CD4-positive, alpha-beta memory T cell (primary cell): ENCODE results near the gene STRN3. TPM values are rescaled to one million over a fixed set of nuclear protein-coding genes. Genes with fewer than 3 reads are reported as not detected.
"Not testable (repeated sequence)": the region's sequence is repeated elsewhere in the genome, so short reads cannot be mapped to it uniquely, and the experiment has no call there.

Source experiments
- CTCF ChIA-PET: fragments of 350-600 bp; sonication (Branson Sonifier 250); formaldehyde crosslinking; loops from one replicate; lab custom pipeline; 2021; ENCODE audit warnings: inconsistent platforms; ENCODE audit not compliant: partially characterized antibody; lab: Charles Lee
- POLR2A ChIA-PET: fragments of 350-600 bp; sonication (Branson Sonifier 250); formaldehyde crosslinking; loops from one replicate; lab custom pipeline; 2021; ENCODE audit not compliant: partially characterized antibody; lab: Charles Lee
- DNase-seq, 5 donors: peaks; one replicate each; pipeline versions ENCODE4 v3.0.0 to v3.0.0-alpha.2; 2020 to 2022; ENCODE audit warnings: mixed read lengths in 1 of 5
- H3K27ac ChIP-seq: one replicate; pipeline ENCODE4 v1.7.0; 2013; ENCODE audit warnings: low read depth, low read length
- H3K27me3 ChIP-seq: 2 replicates; pipeline ENCODE4 v1.7.0; 2013; ENCODE audit warnings: mild to moderate bottlenecking, low read length, moderate library complexity; ENCODE audit not compliant: insufficient read depth
- H3K36me3 ChIP-seq: 2 replicates; pipeline ENCODE4 v1.7.0; 2013; ENCODE audit warnings: mild to moderate bottlenecking, low read length, moderate library complexity; ENCODE audit not compliant: insufficient read depth
- H3K4me1 ChIP-seq: 2 replicates; pipeline ENCODE4 v1.7.0; 2013; ENCODE audit warnings: mild to moderate bottlenecking, low read length, moderate library complexity; ENCODE audit not compliant: insufficient read depth
- H3K4me3 ChIP-seq, 2 donors: one replicate each; pipeline ENCODE4 v1.7.0; 2013; ENCODE audit warnings: low read length in 2 of 2, mild to moderate bottlenecking in 1 of 2
- H3K9me3 ChIP-seq, 2 donors: one replicate each; pipeline ENCODE4 v1.7.0; 2013; ENCODE audit warnings: low read length in 2 of 2, control low read depth in 1 of 2; ENCODE audit not compliant: control insufficient read depth in 1 of 2
- H3K27ac Mint-ChIP-seq, 7 donors: one replicate each; pipeline ENCODE4 v1.8.0; 2020 to 2021; ENCODE audit warnings: mixed read lengths in 7 of 7, mild to moderate bottlenecking in 6 of 7, inconsistent platforms in 3 of 7, moderate library complexity in 3 of 7
- H3K27me3 Mint-ChIP-seq, 2 donors: one replicate each; pipeline ENCODE4 v1.8.0; 2020 to 2021; ENCODE audit warnings: mixed read lengths in 2 of 2
- H3K36me3 Mint-ChIP-seq, 2 donors: one replicate each; pipeline ENCODE4 v1.8.0; 2020 to 2021; ENCODE audit warnings: mixed read lengths in 2 of 2, inconsistent platforms in 1 of 2, mild to moderate bottlenecking in 1 of 2
- H3K4me1 Mint-ChIP-seq, 4 donors: one replicate each; pipeline ENCODE4 v1.8.0; 2020 to 2021; ENCODE audit warnings: mixed read lengths in 4 of 4, mild to moderate bottlenecking in 1 of 4
- H3K4me3 Mint-ChIP-seq, 8 donors: one replicate each; pipeline ENCODE4 v1.8.0; 2020 to 2021; ENCODE audit warnings: mixed read lengths in 8 of 8, mild to moderate bottlenecking in 7 of 8, moderate library complexity in 6 of 8, inconsistent platforms in 3 of 8
- H3K9me3 Mint-ChIP-seq, 8 donors: one replicate each; pipeline ENCODE4 v1.8.0; 2020 to 2021; ENCODE audit warnings: mixed read lengths in 8 of 8, mild to moderate bottlenecking in 5 of 8, inconsistent platforms in 3 of 8, moderate library complexity in 1 of 8
- intact Hi-C: fragments of 100-400 bp; cut with micrococcal nuclease; formaldehyde crosslinking; loops from one replicate; pipeline ENCODE4 v1.15.1; 2023
- polyA plus RNA-seq, 2 donors: library from polyadenylated mRNA; unstranded; fragments of 300-500 nt; fragmentation: Illumina TruSeq; gene quantifications; one replicate each; pipeline ENCODE4 v1.2.3, GENCODE V29; 2021
- total RNA-seq, 2 experiments: library from RNA; stranded (reverse); gene quantifications; one replicate each; pipeline ENCODE4 v1.2.3, GENCODE V29; 2021

Gene STRN3
- total and polyA plus RNA-seq, 4 experiments from 2014 or later = 2.3 to 26.2 (median 14.1) TPM

- not testable (repeated sequence) for H3K27ac Mint-ChIP-seq, H3K4me3 ChIP-seq, H3K4me1 ChIP-seq
Observed at GRCh38 chr14:30965861-30966260, 60.3 kb downstream of the STRN3 start.

GRCh38 chr14:30962537-30962936, 63.6 kb downstream of the STRN3 start:
- peaks cover 3 to 24% (median 16%) of the 10 kb centered on the region in 8 donors for H3K9me3 Mint-ChIP-seq
- H3K9me3 ChIP-seq, H3K27me3 Mint-ChIP-seq, H3K27me3 ChIP-seq, intact Hi-C loops, DNase-seq, POLR2A ChIA-PET, H3K27ac ChIP-seq, H3K36me3 ChIP-seq, H3K4me3 ChIP-seq, H3K4me1 ChIP-seq: not testable (repeated sequence)
- H3K4me1 Mint-ChIP-seq = peaks cover 22 to 52% (median 30%) of the 10 kb centered on the region in 4 donors
- peak overlapping the region in 2 of 7 donors; percentile 15 to 77 for H3K27ac Mint-ChIP-seq
- H3K4me3 Mint-ChIP-seq = peak overlapping the region in 1 of 8 donors; percentile 4
- CTCF ChIA-PET = interaction anchor here (0.9 to 1.3 kb wide), 2 partner anchors 19 to 120 kb away, joined by 3 read pairs; no protein-coding TSS in a partner anchor
- peaks cover 43 to 44% of the 10 kb centered on the region in 2 donors for H3K36me3 Mint-ChIP-seq

More at GRCh38 chr14:30965861-30966260, 60.3 kb downstream of the STRN3 start:
- POLR2A ChIA-PET, CTCF ChIA-PET, H3K36me3 ChIP-seq, H3K27me3 Mint-ChIP-seq, H3K27me3 ChIP-seq, intact Hi-C loops, H3K9me3 ChIP-seq, H3K27ac ChIP-seq, DNase-seq: not testable (repeated sequence)
- Mint-ChIP-seq H3K36me3 (peaks cover 37 to 40% of the 10 kb centered on the region in 2 donors), H3K9me3 (peaks cover 3 to 24% (median 16%) of the 10 kb centered on the region in 8 donors), H3K4me1 (peaks cover 26 to 42% (median 34%) of the 10 kb centered on the region in 4 donors), H3K4me3 (peak overlapping the region in 2 of 8 donors; percentile 33 to 34)

GRCh38 chr14:30961330-30961729, 64.8 kb downstream of the STRN3 start:
- Mint-ChIP-seq H3K36me3 (peaks cover 39 to 44% of the 10 kb centered on the region in 2 donors), H3K9me3 (peaks cover 3 to 15% (median 12%) of the 10 kb centered on the region in 8 donors), H3K4me1 (peaks cover 25 to 54% (median 30%) of the 10 kb centered on the region in 4 donors), H3K27me3 (no peaks in the 10 kb centered on the region), H3K4me3 (no peak overlapping the region), H3K27ac (no peak overlapping the region)
- ChIA-PET POLR2A (no interaction called here), CTCF (interaction anchor here (1.3 kb wide), 1 partner anchor 20 kb away, joined by 3 read pairs; no protein-coding TSS in a partner anchor)
- no peak overlapping the region for H3K27ac ChIP-seq
- DNase-seq = no peak
- H3K9me3 ChIP-seq = no peaks in the 10 kb centered on the region
- no peak overlapping the region for H3K4me3 ChIP-seq
- H3K27me3 ChIP-seq = no peaks in the 10 kb centered on the region
- no peaks in the 10 kb centered on the region for H3K4me1 ChIP-seq
- H3K36me3 ChIP-seq = no peaks in the 10 kb centered on the region
- intact Hi-C loops = no loop called here

GRCh38 chr14:30960216-30960615, 66.0 kb downstream of the STRN3 start:
- H3K36me3 Mint-ChIP-seq = peaks cover 34 to 40% of the 10 kb centered on the region in 2 donors
- CTCF ChIA-PET = no interaction called here
- H3K4me3 Mint-ChIP-seq = peak overlapping the region in 1 of 8 donors; percentile 52
- POLR2A ChIA-PET = no interaction called here
- Histone ChIP-seq H3K36me3 (no peaks in the 10 kb centered on the region), H3K27me3 (no peaks in the 10 kb centered on the region), H3K27ac (no peak overlapping the region), H3K4me3 (no peak overlapping the region), H3K4me1 (no peaks in the 10 kb centered on the region), H3K9me3 (no peaks in the 10 kb centered on the region)
- H3K4me1 Mint-ChIP-seq = peaks cover 25 to 47% (median 27%) of the 10 kb centered on the region in 4 donors
- intact Hi-C loops = no loop called here
- no peak for DNase-seq
- H3K27me3 Mint-ChIP-seq = no peaks in the 10 kb centered on the region
- H3K27ac Mint-ChIP-seq = no peak overlapping the region
- H3K9me3 Mint-ChIP-seq = peaks cover 0 to 6% (median 3%) of the 10 kb centered on the region in 8 donors

- peaks cover 5% of the 10 kb centered on the region for H3K36me3 ChIP-seq
- no peaks in the 10 kb centered on the region for H3K4me1 ChIP-seq
- H3K9me3 Mint-ChIP-seq = peaks cover 0 to 2% (median 0%) of the 10 kb centered on the region in 8 donors
- peaks cover 30 to 35% of the 10 kb centered on the region in 2 donors for H3K36me3 Mint-ChIP-seq
- H3K4me3 Mint-ChIP-seq = no peak overlapping the region
- no peak overlapping the region for H3K27ac ChIP-seq
- ChIA-PET POLR2A (no interaction called here), CTCF (interaction anchor here (1.0 to 2.6 kb wide), 2 partner anchors 20 to 22 kb away, joined by 3 to 9 read pairs; no protein-coding TSS in a partner anchor)
- H3K27me3 ChIP-seq = no peaks in the 10 kb centered on the region
- H3K4me1 Mint-ChIP-seq = peaks cover 21 to 35% (median 23%) of the 10 kb centered on the region in 4 donors
- no peaks in the 10 kb centered on the region for H3K9me3 ChIP-seq
- intact Hi-C loops = no loop called here
- no peak for DNase-seq
- peak overlapping the region in 4 of 7 donors; percentile 10 to 31 (median 29) for H3K27ac Mint-ChIP-seq
- H3K4me3 ChIP-seq = no peak overlapping the region
- no peaks in the 10 kb centered on the region for H3K27me3 Mint-ChIP-seq
Observed at GRCh38 chr14:30958555-30959407, 67.4 kb downstream of the STRN3 start.

- DNase-seq = no peak
- H3K27ac ChIP-seq = no peak overlapping the region
- H3K36me3 ChIP-seq = peaks cover 11% of the 10 kb centered on the region
- no peaks in the 10 kb centered on the region for H3K4me1 ChIP-seq
- intact Hi-C loops = no loop called here
- H3K4me3 ChIP-seq = no peak overlapping the region
- Mint-ChIP-seq H3K27me3 (no peaks in the 10 kb centered on the region), H3K4me1 (peaks cover 16 to 28% (median 19%) of the 10 kb centered on the region in 4 donors), H3K4me3 (no peak overlapping the region), H3K27ac (peak overlapping the region in 1 of 7 donors; percentile 42), H3K9me3 (peaks cover 0 to 2% (median 0%) of the 10 kb centered on the region in 8 donors), H3K36me3 (peaks cover 31 to 38% of the 10 kb centered on the region in 2 donors)
- CTCF ChIA-PET = interaction anchor here (1.0 to 2.6 kb wide), 2 partner anchors 21 to 23 kb away, joined by 3 to 9 read pairs; no protein-coding TSS in a partner anchor
- H3K27me3 ChIP-seq = no peaks in the 10 kb centered on the region
- POLR2A ChIA-PET = no interaction called here
- H3K9me3 ChIP-seq = no peaks in the 10 kb centered on the region
Observed at GRCh38 chr14:30957813-30958370, 68.3 kb downstream of the STRN3 start.

GRCh38 chr14:30949651-30950050, 76.5 kb downstream of the STRN3 start:
- no peak overlapping the region for H3K4me3 Mint-ChIP-seq
- Histone ChIP-seq H3K27ac (no peak overlapping the region), H3K4me3 (no peak overlapping the region), H3K36me3 (peaks cover 45% of the 10 kb centered on the region), H3K4me1 (no peaks in the 10 kb centered on the region), H3K27me3 (no peaks in the 10 kb centered on the region), H3K9me3 (no peaks in the 10 kb centered on the region)
- H3K27me3 Mint-ChIP-seq = no peaks in the 10 kb centered on the region
- H3K27ac Mint-ChIP-seq = peak overlapping the region in 2 of 7 donors; percentile 4 to 13
- DNase-seq = no peak
- no peaks in the 10 kb centered on the region for H3K9me3 Mint-ChIP-seq
- POLR2A ChIA-PET = no interaction called here
- intact Hi-C loops = no loop called here
- H3K36me3 Mint-ChIP-seq = peaks cover 58 to 71% of the 10 kb centered on the region in 2 donors
- H3K4me1 Mint-ChIP-seq = peaks cover 0 to 6% (median 2%) of the 10 kb centered on the region in 4 donors
- CTCF ChIA-PET = no interaction called here
